Placental pericyte (primary cell): ENCODE results near the gene ABHD18. TPM values are rescaled to one million over a fixed set of nuclear protein-coding genes. Genes with fewer than 3 reads are reported as not detected.

ENCODE experiments used
- total RNA-seq: library from RNA; depleted of rRNA; stranded (reverse); fragments of >200 nt; gene quantifications from 2 replicates; pipeline ENCODE4 v1.2.3, GENCODE V29; 2012

ABHD18 gene
- 4.6 and 5.0 TPM in 2 replicates for total RNA-seq

DNA sequence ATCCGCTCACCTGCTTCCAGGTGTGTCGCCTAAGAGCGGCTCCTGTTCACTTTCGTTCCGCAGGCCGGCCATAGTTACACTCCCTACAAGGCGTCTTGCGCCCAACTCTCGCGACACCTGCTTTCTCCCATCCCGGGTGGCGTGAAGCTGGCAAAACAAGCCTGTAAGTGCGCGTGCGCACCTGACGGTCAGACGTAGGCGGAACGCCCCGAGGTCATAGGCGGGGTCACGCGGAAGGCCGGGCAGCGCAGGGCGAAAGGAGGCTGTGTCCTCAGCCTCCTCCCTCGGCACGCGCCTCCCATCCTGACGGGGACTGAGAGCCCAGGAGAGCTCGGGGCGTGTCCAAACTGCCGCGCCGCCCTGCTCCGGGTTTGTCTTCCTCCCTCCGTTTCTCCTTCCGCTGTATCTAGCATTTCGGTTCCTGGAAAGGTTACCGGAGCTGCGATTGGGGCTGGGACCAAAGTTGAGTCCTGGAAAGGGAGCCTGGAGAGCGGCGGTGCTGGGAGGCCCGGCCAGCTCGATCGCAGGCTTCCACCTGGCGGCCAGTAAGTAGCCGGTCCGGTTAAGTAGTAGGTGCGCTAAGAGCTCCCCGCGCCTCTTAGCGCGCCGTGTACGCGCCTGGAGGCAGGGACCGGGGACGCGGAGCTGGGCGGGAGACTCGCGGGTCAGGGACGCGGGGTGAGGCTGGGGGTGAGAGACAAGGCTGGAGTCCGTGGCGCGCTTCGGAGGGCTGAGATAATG, at the start of gene ABHD18, which contains the start of gene MFSD8:
ABHD18 (plus strand) TSS at position 345 of the 741 bp plus-strand sequence. CDS start 17,550 bp downstream, outside the sequence.
MFSD8 (minus strand) TSS at position 112 of the 741 bp plus-strand sequence; CDS start at position 72, 40 bp downstream.

DNA sequence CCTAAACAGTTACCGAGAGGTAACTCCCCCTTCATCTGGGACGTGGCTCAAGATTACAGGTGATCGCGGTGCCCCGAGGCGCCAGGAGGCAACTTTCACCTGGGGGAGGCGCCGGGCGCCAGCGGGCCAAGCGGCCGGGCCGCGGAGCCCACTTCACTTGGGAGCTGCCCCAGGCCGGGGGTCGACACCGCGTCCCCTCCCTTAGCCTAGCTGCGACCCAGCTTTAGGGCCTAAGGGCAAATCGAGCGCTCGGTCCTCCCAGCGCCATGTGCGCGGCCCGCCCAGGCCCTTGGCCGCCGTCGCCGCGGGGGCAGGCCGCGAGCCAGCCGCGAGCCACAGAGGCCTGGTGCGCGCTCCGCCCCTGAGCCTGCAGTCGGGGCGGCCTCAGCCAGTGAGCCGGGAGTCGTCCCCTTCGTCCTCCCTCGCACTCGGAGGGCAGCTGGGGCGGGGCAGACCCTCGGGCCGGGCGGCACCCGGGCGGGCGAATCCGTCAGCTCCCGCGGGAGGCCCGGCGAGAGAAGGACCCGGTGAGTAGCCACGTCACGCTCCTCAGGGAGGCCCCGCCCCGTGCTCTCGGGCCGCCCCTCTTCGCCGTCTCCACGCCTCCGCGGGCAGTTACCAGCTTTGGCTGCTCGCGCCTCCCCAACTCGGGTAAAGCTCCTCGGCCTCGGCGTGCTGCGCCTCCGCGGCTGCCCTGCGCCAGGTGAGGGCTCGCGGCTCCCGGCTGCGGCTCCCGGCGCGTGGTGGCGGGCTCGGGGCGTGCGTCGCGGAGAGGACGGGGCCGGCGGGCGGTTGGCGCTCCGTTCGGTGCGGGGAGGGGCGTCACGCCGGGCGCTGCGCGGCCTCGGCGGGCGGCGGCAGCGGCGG, 95.7 kb downstream of the ABHD18 start, which contains the start of gene LARP1B:
LARP1B (plus strand) TSS at position 614 of the 867 bp plus-strand sequence. CDS start 13,640 bp downstream, outside the sequence.

Other genes starting within 250 kb of the ABHD18 start
- gene SLC25A31, start 235.0 kb upstream of the ABHD18 start, total RNA-seq = not detected in 2 replicates
- 1.8 and 3.7 TPM in 2 replicates for gene HSPA4L, start 183.1 kb upstream of the ABHD18 start, total RNA-seq
- 0.66 and 26.9 TPM in 2 replicates for gene PLK4, start 84.5 kb upstream of the ABHD18 start, total RNA-seq
- gene MFSD8, start 233 bp upstream of the ABHD18 start, total RNA-seq = 18.8 and 28.2 TPM in 2 replicates
- 22.5 and 48.4 TPM in 2 replicates for gene LARP1B, start 95.9 kb downstream of the ABHD18 start, total RNA-seq